PC-9 (cell line): ENCODE measurements around the gene KRTAP6-2. TPM values are rescaled to one million over a fixed set of nuclear protein-coding genes. Genes with fewer than 3 reads are reported as not detected.

Source experiments
- BruUV-seq: library from RNA; stranded (reverse); fragments of 400-500 nt; replicated peaks from 2 replicates; lab custom pipeline; 2021; lab: Mats Ljungman, UMichigan
- CTCF ChIA-PET: fragments of 300-600 bp; sonication (Branson Sonifier 250); formaldehyde crosslinking; loops from one replicate; lab custom pipeline; 2022; ENCODE audit warnings: antibody characterized with exemption; lab: Charles Lee
- POLR2A ChIA-PET: fragments of 300-600 bp; sonication (Branson Sonifier 250); formaldehyde crosslinking; loops from one replicate; lab custom pipeline; 2022; ENCODE audit warnings: antibody characterized with exemption; ENCODE audit not compliant: unreplicated experiment; lab: Charles Lee
- DNase-seq, 2 experiments: peaks; one replicate each; pipeline versions ENCODE4 v3.0.0 to v3.0.0-alpha.2; 2015 to 2022; ENCODE audit warnings: mixed read lengths in 1 of 2
- H2AFZ ChIP-seq: fragments of 200-600 bp; sonication (generic); 2 replicates; pipeline ENCODE4 v1.8.1; 2017; ENCODE audit warnings: antibody characterized with exemption
- H3F3A ChIP-seq: fragments of 200-600 bp; sonication (generic); 2 replicates; pipeline ENCODE4 v1.8.1; 2017; ENCODE audit warnings: antibody characterized with exemption, mild to moderate bottlenecking, low read depth; ENCODE audit not compliant: insufficient read depth
- H3K27ac ChIP-seq: fragments of 200-600 bp; sonication (generic); 2 replicates; pipeline ENCODE4 v1.6.1; 2016; ENCODE audit warnings: mixed run types
- H3K27me3 ChIP-seq: fragments of 200-600 bp; sonication (generic); 2 replicates; pipeline ENCODE4 v1.6.1; 2016; ENCODE audit warnings: low read depth, mixed run types; ENCODE audit not compliant: insufficient read depth
- H3K36me3 ChIP-seq: fragments of 200-600 bp; sonication (generic); 2 replicates; pipeline ENCODE4 v1.6.1; 2016; ENCODE audit warnings: low read depth, mixed run types
- H3K4me1 ChIP-seq: fragments of 200-600 bp; sonication (generic); replicated peaks from 2 replicates; pipeline ENCODE4 v1.6.1; 2016; ENCODE audit warnings: mixed run types; ENCODE audit not compliant: insufficient read depth
- H3K4me2 ChIP-seq: fragments of 200-600 bp; sonication (generic); 2 replicates; pipeline ENCODE4 v1.6.1; 2017; ENCODE audit warnings: mixed run types
- H3K4me3 ChIP-seq: fragments of 200-600 bp; sonication (generic); 2 replicates; pipeline ENCODE4 v1.6.1; 2016; ENCODE audit warnings: mixed run types
- H3K79me2 ChIP-seq: fragments of 200-600 bp; sonication (generic); 2 replicates; pipeline ENCODE4 v1.6.1; 2017; ENCODE audit warnings: low read depth, mixed run types
- H3K9me2 ChIP-seq: fragments of 200-600 bp; sonication (generic); 2 replicates; pipeline ENCODE4 v1.8.1; 2017; ENCODE audit warnings: mild to moderate bottlenecking; ENCODE audit not compliant: insufficient read depth
- H3K9me3 ChIP-seq: fragments of 200-600 bp; sonication (generic); 2 replicates; pipeline ENCODE4 v1.8.1; 2016; ENCODE audit warnings: low read depth; ENCODE audit not compliant: insufficient read depth
- H4K20me1 ChIP-seq: fragments of 200-600 bp; sonication (generic); 2 replicates; pipeline ENCODE4 v1.8.1; 2017; ENCODE audit not compliant: insufficient read depth
- CTCF ChIP-seq: fragments of 200-600 bp; sonication (generic); conservative IDR thresholded peaks from 2 replicates; pipeline ENCODE4 v1.6.1; 2017; ENCODE audit warnings: mixed run types, antibody characterized with exemption, mild to moderate bottlenecking, moderate library complexity
- EZH2 ChIP-seq: fragments of 200-600 bp; sonication (generic); IDR thresholded peaks from 2 replicates; pipeline ENCODE4 v1.8.0; 2017; ENCODE audit warnings: antibody characterized with exemption, low read depth
- intact Hi-C: fragments of 100-400 bp; cut with micrococcal nuclease; formaldehyde crosslinking; loops from one replicate; pipeline ENCODE4 v1.10.0; 2022; ENCODE audit not compliant: unreplicated experiment
- total RNA-seq: library from RNA; stranded (reverse); gene quantifications from 2 replicates; pipeline ENCODE4 v1.2.3, GENCODE V29; 2021

KRTAP6-2 gene
- total RNA-seq, 1 experiment from 2014 or later: not detected

- no peak overlapping the region for H2AFZ ChIP-seq
- BruUV-seq: no TSS peak
- no peaks in the 10 kb centered on the region for H3K79me2 ChIP-seq
- H3K27me3 ChIP-seq: no peaks in the 10 kb centered on the region
- H3K9me2 ChIP-seq: no peaks in the 10 kb centered on the region
- no peaks in the 10 kb centered on the region for H3F3A ChIP-seq
- H4K20me1 ChIP-seq: no peaks in the 10 kb centered on the region
- ChIA-PET CTCF (no interaction called here), POLR2A (no interaction called here)
- H3K36me3 ChIP-seq: no peaks in the 10 kb centered on the region
- no peak for TF ChIP-seq CTCF
- TF ChIP-seq EZH2: no peak
- H3K4me1 ChIP-seq: no peaks in the 10 kb centered on the region
- no peak overlapping the region for H3K27ac ChIP-seq
- DNase-seq: no peak
- intact Hi-C loops: no loop called here
- H3K4me3 ChIP-seq: no peak overlapping the region
- no peaks in the 10 kb centered on the region for H3K9me3 ChIP-seq
- H3K4me2 ChIP-seq: no peak overlapping the region
Observed at GRCh38 chr21:30563072-30563471, 35.6 kb downstream of the KRTAP6-2 start.

DNA sequence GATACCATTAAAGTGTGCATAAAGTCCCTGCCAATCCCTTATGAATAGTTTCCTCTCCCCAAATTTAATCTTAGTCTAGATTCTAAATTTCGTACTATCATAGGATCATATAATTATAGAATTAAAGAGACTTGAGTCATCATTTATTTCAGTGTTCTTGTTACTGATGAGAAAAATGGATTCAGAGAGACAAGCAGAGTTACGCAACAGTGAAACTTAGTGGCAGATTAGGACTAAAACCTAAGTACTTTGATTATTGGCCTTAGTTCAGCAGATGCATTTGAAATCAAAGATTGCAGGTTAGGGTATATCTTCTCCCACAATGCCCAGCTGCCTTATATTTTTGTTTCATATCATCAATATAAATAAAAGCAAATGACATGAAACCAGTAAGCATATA, 36.7 kb downstream of the KRTAP6-2 start:
- H3K27ac ChIP-seq: no peak overlapping the region
- CTCF ChIA-PET: no interaction called here
- no peaks in the 10 kb centered on the region for H3K9me3 ChIP-seq
- TF ChIP-seq EZH2 (no peak), CTCF (no peak)
- no peak for DNase-seq
- no peaks in the 10 kb centered on the region for H3K27me3 ChIP-seq
- no peaks in the 10 kb centered on the region for H3K79me2 ChIP-seq
- no TSS peak for BruUV-seq
- no peaks in the 10 kb centered on the region for H3K4me1 ChIP-seq
- no peaks in the 10 kb centered on the region for H4K20me1 ChIP-seq
- H3K9me2 ChIP-seq: no peaks in the 10 kb centered on the region
- no peak overlapping the region for H3K4me3 ChIP-seq
- no peak overlapping the region for H3K4me2 ChIP-seq
- no peak overlapping the region for H2AFZ ChIP-seq
- POLR2A ChIA-PET: no interaction called here
- intact Hi-C loops: no loop called here
- no peaks in the 10 kb centered on the region for H3K36me3 ChIP-seq
- H3F3A ChIP-seq: no peaks in the 10 kb centered on the region

DNA sequence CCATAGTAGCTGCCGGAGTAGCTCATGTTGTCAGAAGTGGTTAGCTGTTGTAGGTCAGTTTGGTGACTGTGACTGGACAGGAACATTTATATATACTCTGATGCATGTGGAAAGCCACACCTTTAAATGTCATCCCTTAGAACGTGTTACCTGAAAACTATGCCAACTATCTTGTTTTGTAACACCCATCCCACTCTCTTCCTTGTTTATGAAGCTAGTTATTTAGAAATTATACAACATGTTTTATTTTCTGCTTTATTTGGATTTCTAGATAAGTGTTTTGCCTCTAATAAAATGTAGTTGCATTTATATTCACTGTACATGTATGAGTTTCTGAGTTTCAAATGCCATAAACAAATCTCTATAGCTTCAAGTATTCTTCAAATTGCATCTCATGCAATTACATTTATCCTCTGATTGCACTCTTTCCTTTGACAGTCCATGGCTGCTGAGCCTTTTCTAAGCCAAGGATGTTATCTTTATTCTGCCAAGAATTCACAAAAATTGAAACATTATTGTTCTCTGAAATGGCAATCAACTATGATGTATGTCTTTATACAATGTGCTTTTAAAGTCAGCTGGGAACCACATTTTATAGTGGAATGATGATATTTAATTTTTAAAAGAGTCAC, 37.3 kb downstream of the KRTAP6-2 start, which contains the start of gene KRTAP19-7:
Gene KRTAP19-7 (minus strand): TSS at position 51 of the 632 bp plus-strand sequence. CDS start 25 bp downstream, at position 26.
- Histone ChIP-seq H3K9me2 (no peaks in the 10 kb centered on the region), H3K9me3 (no peaks in the 10 kb centered on the region), H4K20me1 (no peaks in the 10 kb centered on the region), H3K27ac (no peak within 1 kb of the TSS), H3K36me3 (no peaks in the 10 kb centered on the region), H3F3A (no peaks in the 10 kb centered on the region), H3K4me1 (no peaks in the 10 kb centered on the region), H2AFZ (no peak within 1 kb of the TSS), H3K4me3 (no peak within 1 kb of the TSS), H3K4me2 (no peak within 1 kb of the TSS), H3K27me3 (no peaks in the 10 kb centered on the region), H3K79me2 (no peaks in the 10 kb centered on the region)
- BruUV-seq: no TSS peak
- CTCF ChIA-PET: no interaction called here
- TF ChIP-seq EZH2 (no peak), CTCF (no peak)
- intact Hi-C loops: no loop called here
- POLR2A ChIA-PET: interaction anchor here (0.6 kb wide), 1 partner anchor 21 kb away, joined by 3 read pairs; no protein-coding TSS in a partner anchor
- DNase-seq: no peak
